A549 (cell line): ENCODE data around the gene MYO18A.

Source experiments
- EP300 ChIP-seq, 2 experiments: fragments of >200 bp; sonication (Bioruptor Twin); formaldehyde crosslinking; IDR thresholded peaks; 2 replicates in 1 of 2; 3 replicates in 1 of 2; pipeline ENCODE4 v1.6.1; 2016 to 2017
- TF ChIP-seq, protein P1 (sequence below): fragments of >200 bp; sonication (Bioruptor Twin); formaldehyde crosslinking; IDR thresholded peaks from 3 replicates; pipeline ENCODE4 v1.5.1; 2016
- TF ChIP-seq, protein P2 (sequence below): IDR thresholded peaks from 2 replicates; pipeline ENCODE4 v1.6.1; 2012
- TF ChIP-seq, protein P3 (sequence below): fragments of 150-350 bp; IDR thresholded peaks from 2 replicates; pipeline ENCODE4 v1.6.1; 2014; ENCODE audit warnings: low read depth, mild to moderate bottlenecking, low read length

DNA sequence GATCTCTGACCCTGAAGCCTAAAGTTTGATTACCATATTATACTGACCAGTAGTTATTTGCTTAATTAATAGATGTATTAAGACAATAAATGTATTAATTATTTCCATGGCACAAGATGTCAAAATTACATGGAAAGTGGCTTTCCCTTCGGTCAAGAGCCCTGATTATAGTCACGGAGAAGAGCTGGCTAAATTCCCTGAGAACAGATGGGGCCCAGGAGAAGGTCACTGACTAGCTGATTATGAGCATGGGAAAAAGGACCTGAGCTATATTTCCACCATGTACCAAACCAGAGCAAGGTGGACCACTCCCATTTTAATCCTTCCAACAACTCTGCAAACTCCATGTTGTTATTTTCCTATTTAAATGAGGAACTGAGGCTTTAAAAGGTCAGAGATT, 12.9 kb upstream of the MYO18A start:
- TF ChIP-seq EP300 (IDR thresholded peaks at IDR 0.05) = no peak
- TF ChIP-seq, protein P1, sequence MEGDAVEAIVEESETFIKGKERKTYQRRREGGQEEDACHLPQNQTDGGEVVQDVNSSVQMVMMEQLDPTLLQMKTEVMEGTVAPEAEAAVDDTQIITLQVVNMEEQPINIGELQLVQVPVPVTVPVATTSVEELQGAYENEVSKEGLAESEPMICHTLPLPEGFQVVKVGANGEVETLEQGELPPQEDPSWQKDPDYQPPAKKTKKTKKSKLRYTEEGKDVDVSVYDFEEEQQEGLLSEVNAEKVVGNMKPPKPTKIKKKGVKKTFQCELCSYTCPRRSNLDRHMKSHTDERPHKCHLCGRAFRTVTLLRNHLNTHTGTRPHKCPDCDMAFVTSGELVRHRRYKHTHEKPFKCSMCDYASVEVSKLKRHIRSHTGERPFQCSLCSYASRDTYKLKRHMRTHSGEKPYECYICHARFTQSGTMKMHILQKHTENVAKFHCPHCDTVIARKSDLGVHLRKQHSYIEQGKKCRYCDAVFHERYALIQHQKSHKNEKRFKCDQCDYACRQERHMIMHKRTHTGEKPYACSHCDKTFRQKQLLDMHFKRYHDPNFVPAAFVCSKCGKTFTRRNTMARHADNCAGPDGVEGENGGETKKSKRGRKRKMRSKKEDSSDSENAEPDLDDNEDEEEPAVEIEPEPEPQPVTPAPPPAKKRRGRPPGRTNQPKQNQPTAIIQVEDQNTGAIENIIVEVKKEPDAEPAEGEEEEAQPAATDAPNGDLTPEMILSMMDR = no peak
- TF ChIP-seq, protein P2, sequence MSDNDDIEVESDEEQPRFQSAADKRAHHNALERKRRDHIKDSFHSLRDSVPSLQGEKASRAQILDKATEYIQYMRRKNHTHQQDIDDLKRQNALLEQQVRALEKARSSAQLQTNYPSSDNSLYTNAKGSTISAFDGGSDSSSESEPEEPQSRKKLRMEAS = no peak
- TF ChIP-seq, protein P3, sequence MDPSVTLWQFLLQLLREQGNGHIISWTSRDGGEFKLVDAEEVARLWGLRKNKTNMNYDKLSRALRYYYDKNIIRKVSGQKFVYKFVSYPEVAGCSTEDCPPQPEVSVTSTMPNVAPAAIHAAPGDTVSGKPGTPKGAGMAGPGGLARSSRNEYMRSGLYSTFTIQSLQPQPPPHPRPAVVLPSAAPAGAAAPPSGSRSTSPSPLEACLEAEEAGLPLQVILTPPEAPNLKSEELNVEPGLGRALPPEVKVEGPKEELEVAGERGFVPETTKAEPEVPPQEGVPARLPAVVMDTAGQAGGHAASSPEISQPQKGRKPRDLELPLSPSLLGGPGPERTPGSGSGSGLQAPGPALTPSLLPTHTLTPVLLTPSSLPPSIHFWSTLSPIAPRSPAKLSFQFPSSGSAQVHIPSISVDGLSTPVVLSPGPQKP = no peak
